Panc1 (cell line): ENCODE data around the gene CCDC40.

ENCODE experiments used
- POLR2AphosphoS5 ChIP-seq: IDR thresholded peaks from 2 replicates; pipeline ENCODE4 v1.6.1; 2012; ENCODE audit warnings: mild to moderate bottlenecking, low read depth, low read length, moderate library complexity
- TCF7L2 ChIP-seq: IDR thresholded peaks from 2 replicates; pipeline ENCODE4 v1.6.1; 2011; ENCODE audit warnings: mild to moderate bottlenecking, low read depth, low read length, inconsistent platforms
- TF ChIP-seq, protein P1 (sequence below): fragments of 450-650 bp; IDR thresholded peaks from 2 replicates; pipeline ENCODE4 v1.5.1; 2017; ENCODE audit warnings: mild to moderate bottlenecking

DNA sequence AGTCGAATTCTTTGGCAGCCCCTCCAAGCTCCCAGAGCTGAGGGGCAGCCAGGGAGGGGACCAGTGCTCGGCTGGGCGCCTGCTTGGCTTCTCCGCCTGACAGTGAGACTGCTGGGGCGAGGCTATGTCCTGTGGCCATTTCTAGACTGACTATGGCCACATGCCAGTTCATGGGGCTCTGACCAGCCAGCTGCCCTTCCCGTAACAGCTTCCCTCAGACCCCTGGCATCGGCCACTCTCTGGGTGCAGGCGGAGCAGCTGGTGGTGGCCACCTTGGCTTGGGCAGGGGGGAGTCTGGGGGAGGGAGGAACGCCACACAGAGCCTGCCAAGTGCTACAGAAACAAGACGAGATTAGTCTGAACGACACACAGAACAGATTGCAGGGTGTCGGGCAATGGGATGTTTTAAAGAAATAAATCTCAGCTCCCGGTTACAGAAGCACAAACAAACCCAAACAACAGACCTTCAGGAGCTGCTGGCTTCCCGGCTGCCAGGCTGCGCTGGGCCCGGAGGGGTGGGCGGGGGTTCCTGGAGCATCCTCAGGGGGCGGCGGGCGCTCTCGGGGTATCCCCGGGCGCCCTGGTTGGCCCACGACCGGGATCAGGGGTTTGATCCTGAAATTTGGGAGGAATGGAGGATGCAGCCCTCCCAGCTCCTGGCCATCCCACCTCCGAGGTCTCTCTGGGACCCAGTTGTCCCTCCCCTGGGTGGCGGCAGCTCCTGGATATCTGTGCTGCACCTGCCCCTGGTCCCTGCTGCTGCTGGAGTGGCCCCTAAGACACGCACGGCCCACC is 35.3 kb upstream of the CCDC40 start:
- TF ChIP-seq, protein P1, sequence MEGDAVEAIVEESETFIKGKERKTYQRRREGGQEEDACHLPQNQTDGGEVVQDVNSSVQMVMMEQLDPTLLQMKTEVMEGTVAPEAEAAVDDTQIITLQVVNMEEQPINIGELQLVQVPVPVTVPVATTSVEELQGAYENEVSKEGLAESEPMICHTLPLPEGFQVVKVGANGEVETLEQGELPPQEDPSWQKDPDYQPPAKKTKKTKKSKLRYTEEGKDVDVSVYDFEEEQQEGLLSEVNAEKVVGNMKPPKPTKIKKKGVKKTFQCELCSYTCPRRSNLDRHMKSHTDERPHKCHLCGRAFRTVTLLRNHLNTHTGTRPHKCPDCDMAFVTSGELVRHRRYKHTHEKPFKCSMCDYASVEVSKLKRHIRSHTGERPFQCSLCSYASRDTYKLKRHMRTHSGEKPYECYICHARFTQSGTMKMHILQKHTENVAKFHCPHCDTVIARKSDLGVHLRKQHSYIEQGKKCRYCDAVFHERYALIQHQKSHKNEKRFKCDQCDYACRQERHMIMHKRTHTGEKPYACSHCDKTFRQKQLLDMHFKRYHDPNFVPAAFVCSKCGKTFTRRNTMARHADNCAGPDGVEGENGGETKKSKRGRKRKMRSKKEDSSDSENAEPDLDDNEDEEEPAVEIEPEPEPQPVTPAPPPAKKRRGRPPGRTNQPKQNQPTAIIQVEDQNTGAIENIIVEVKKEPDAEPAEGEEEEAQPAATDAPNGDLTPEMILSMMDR = no peak
- TF ChIP-seq TCF7L2 (no peak), POLR2AphosphoS5 (no peak)
